Vagina (tissue), 2 donors: ENCODE data around the gene CD81.

ENCODE experiments used
- CTCF ChIP-seq, 3 experiments: fragments of 450-650 bp in 2 of 3; fragments of 200-600 bp in 1 of 3; sonication (generic) in 1 of 3; IDR thresholded peaks; one replicate each; pipeline ENCODE4 v1.5.1; 2017 to 2019; ENCODE audit warnings: antibody characterized with exemption in 3 of 3, mild to moderate bottlenecking in 2 of 3, moderate library complexity in 2 of 3
- POLR2A ChIP-seq, 2 donors: fragments of 450-650 bp; IDR thresholded peaks; one replicate each; pipeline ENCODE4 v1.6.1; 2017; ENCODE audit warnings: antibody characterized with exemption in 2 of 2, mild to moderate bottlenecking in 2 of 2, moderate library complexity in 2 of 2

- TF ChIP-seq CTCF (IDR thresholded peaks at IDR 0.05) (peak; percentile 95 to 97 (median 96)), POLR2A (IDR thresholded peaks at IDR 0.05) (peak in 1 of 2 donors; percentile 65)
These were observed 23.1 kb downstream of the CD81 start, which contains the start of gene TSSC4 for GRCh38 chr11:2400069-2400761.
